Dendritic cell treated with granulocyte-macrophage colony-stimulating factor and Interleukin-4, amounts not matched to agents 40 ng/mL and 50 ng/mL, for 4 days (primary cell): ENCODE measurements around the gene TRAF1.
A peak's percentile ranks its signal among the peaks of the same experiment; 100 is the strongest.

Source experiments
- H3K27ac Mint-ChIP-seq: one replicate; pipeline ENCODE4 v1.8.0; 2022; ENCODE audit warnings: mild to moderate bottlenecking, mixed read lengths
- H3K27me3 Mint-ChIP-seq: one replicate; pipeline ENCODE4 v1.8.0; 2022; ENCODE audit warnings: mild to moderate bottlenecking, mixed read lengths
- H3K36me3 Mint-ChIP-seq: one replicate; pipeline ENCODE4 v1.8.0; 2022; ENCODE audit warnings: low read depth, mixed read lengths
- H3K4me1 Mint-ChIP-seq: one replicate; pipeline ENCODE4 v1.8.0; 2022; ENCODE audit warnings: low read depth, mixed read lengths
- H3K4me3 Mint-ChIP-seq: one replicate; pipeline ENCODE4 v1.8.0; 2022; ENCODE audit warnings: mild to moderate bottlenecking, moderate library complexity, mixed read lengths
- H3K9me3 Mint-ChIP-seq: one replicate; pipeline ENCODE4 v1.8.0; 2022; ENCODE audit warnings: mixed read lengths
- intact Hi-C: fragments of 100-400 bp; cut with micrococcal nuclease; formaldehyde crosslinking; loops from one replicate; pipeline ENCODE4 v1.15.0; 2022

The TRAF1 gene

GRCh38 chr9:120948824-120949223, 22.2 kb upstream of the TRAF1 start:
- intact Hi-C loops = no loop called here
- no peaks in the 10 kb centered on the region for H3K36me3 Mint-ChIP-seq
- H3K27ac Mint-ChIP-seq = no peak overlapping the region
- no peak overlapping the region for H3K4me3 Mint-ChIP-seq
- no peaks in the 10 kb centered on the region for H3K27me3 Mint-ChIP-seq
- H3K9me3 Mint-ChIP-seq = peaks cover 6% of the 10 kb centered on the region
- peaks cover 17% of the 10 kb centered on the region for H3K4me1 Mint-ChIP-seq

DNA sequence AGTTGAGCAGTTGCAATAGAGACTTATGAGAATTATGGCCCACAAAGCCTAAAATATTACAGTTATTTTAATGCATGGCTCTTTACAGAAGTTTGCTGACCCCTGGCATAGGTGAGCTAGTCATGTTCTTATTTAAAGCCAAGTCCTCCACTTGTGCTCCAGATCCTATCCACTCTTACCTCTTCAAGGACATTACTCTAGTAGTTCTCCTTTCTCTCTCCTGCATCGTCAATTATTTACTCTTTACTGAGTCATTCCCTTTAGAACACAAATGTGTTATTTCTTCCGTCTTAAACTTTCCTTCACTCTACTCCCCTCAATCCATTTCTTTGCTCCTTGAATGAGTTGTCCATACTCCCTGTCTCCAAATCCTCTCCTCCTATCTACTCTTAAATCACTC, 20.6 kb upstream of the TRAF1 start:
- H3K4me3 Mint-ChIP-seq = no peak overlapping the region
- intact Hi-C loops = no loop called here
- H3K4me1 Mint-ChIP-seq = peaks cover 17% of the 10 kb centered on the region
- peaks cover 6% of the 10 kb centered on the region for H3K9me3 Mint-ChIP-seq
- H3K27me3 Mint-ChIP-seq = no peaks in the 10 kb centered on the region
- no peaks in the 10 kb centered on the region for H3K36me3 Mint-ChIP-seq
- H3K27ac Mint-ChIP-seq = no peak overlapping the region

DNA sequence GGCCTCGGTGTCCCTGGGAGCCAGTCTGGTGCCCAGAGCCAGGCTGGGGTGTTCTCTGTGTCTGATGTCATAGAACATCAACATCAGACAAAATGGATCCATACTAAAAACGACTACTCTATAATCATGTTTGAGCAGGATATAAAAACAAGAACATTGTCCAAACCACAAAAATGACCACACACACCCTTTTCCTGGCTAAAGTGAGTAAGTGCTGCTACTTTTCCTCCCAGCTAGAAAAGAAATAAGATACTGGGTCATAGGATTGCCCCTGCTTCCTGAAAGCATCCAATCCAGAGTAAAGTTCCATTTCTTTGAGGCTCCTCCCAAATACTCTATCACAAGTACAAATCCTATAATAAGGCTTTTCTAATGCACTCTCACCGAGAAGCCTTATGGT, 19.7 kb upstream of the TRAF1 start:
- intact Hi-C loops = no loop called here
- Mint-ChIP-seq H3K27me3 (no peaks in the 10 kb centered on the region), H3K4me1 (peaks cover 17% of the 10 kb centered on the region), H3K27ac (no peak overlapping the region), H3K9me3 (peaks cover 6% of the 10 kb centered on the region), H3K4me3 (no peak overlapping the region), H3K36me3 (no peaks in the 10 kb centered on the region)

DNA sequence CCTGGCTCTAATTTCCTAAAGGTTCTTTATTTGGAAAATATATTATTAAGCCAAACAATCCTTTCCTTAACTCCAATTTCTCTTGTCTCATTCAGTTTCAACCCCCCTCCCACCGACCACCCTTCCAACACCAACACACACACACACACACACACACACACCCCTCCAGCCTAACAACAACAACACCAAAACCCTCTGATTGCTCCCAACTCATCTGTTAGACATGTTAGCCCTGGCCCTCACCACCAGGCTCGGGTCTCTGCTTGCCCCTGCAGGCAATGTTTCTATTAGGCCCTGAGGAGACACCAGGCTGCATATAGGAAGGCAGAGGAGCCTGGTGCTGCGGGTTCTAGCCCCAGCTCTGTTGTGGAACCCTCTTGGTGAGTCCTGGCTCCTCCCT, 18.4 kb upstream of the TRAF1 start:
- no peak overlapping the region for H3K4me3 Mint-ChIP-seq
- intact Hi-C loops = no loop called here
- peaks cover 17% of the 10 kb centered on the region for H3K4me1 Mint-ChIP-seq
- H3K27me3 Mint-ChIP-seq = no peaks in the 10 kb centered on the region
- H3K9me3 Mint-ChIP-seq = peaks cover 6% of the 10 kb centered on the region
- no peaks in the 10 kb centered on the region for H3K36me3 Mint-ChIP-seq
- peak overlapping the region; percentile 40 for H3K27ac Mint-ChIP-seq

DNA sequence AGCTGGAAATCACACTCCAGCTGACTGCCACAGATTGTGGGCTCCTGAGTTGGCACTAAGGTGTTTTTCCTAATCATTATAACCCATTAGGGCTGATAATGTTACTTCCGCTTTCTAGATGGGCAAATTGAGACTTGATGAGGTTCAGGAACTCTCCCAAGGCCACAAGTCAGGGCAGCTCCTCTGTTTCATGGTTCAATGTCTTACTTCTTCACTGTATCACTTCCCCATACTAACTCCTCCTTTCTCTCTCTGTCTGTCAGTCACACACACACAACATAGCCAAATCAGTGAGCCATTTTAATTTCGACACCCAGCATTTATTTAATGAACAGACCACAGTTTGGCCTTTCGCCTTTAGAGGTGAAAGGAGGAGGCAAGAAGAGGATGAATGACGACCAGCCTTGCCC, 17.8 kb upstream of the TRAF1 start:
- H3K36me3 Mint-ChIP-seq = no peaks in the 10 kb centered on the region
- H3K27ac Mint-ChIP-seq = peak overlapping the region; percentile 40
- no peaks in the 10 kb centered on the region for H3K27me3 Mint-ChIP-seq
- no peak overlapping the region for H3K4me3 Mint-ChIP-seq
- peaks cover 17% of the 10 kb centered on the region for H3K4me1 Mint-ChIP-seq
- intact Hi-C loops = no loop called here
- H3K9me3 Mint-ChIP-seq = peaks cover 6% of the 10 kb centered on the region

DNA sequence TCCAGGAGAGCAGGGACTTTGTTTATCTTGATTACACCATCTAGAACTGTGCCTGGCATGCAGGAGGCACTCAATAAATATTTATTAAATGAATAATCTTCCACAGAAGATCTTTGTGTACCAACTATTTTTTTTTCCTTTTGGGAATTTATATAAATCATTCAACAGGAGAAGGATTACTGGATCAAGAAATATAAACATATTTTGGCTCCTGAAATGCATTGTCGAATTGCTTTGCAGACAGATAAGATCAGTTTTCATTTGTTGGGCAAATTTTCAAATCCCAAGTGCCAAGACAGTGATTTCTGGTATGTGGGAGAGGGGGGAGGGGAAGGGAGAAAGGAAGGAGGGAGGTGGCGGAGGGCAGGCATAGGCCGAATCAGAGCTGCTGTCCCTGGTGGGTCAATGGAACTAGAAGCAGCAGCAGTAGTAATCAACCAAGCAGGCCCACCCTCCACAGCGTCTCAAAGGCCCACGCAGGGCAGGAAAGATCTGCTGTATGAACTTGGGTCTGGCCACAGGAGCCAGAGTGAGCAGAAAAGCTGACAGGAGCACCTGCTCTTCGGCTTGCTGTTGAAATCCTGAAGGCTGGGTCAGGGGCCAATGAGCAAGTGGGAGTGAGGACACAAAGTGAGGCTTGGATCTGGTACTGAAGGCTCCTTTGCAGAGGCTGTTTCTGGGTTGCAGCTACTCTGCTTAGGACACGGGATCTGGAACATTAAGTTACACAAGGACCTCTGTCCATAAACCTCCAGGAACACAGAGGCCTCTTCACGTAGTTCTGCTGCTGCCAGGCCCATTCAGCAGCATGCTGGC, 15.8 kb upstream of the TRAF1 start:
- Mint-ChIP-seq H3K4me1 (peaks cover 17% of the 10 kb centered on the region), H3K9me3 (peaks cover 6% of the 10 kb centered on the region), H3K27ac (no peak overlapping the region), H3K4me3 (no peak overlapping the region), H3K27me3 (no peaks in the 10 kb centered on the region), H3K36me3 (no peaks in the 10 kb centered on the region)
- intact Hi-C loops = no loop called here

DNA sequence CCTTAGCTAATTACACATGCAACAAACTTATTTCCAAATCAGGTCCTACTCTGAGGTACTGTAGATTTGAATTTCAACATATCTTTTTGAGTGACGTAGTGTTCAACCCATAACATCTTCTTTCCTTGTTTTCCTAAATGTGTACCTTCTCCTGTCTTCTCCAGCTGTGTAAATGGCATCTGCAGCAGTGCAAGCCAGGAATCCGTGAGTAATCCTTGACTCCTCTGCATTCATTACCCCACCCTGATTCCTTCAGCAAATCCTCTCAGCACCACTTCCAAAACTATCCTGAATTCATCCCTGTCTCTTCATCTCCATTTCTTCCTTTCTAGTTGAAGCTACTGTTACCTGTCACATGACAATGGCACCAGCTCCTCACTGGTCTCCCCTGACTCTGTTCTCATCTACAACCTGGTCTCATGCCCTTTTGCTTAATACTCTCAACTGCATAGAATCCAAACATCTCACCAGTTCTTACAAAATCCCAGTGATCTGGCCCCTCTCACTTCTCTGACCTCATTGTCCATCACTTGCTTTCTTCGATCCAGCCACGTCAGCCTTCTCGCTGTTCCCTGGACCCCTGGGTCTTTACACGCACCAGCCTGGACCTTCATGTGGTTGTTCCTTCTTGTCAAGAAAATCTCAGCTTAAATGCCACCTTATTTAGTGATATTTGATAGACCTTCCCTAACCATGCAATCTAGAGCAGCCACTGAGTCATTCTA, 14.6 kb upstream of the TRAF1 start:
- Mint-ChIP-seq H3K9me3 (peaks cover 6% of the 10 kb centered on the region), H3K4me1 (peaks cover 22% of the 10 kb centered on the region), H3K36me3 (no peaks in the 10 kb centered on the region), H3K4me3 (no peak overlapping the region), H3K27me3 (no peaks in the 10 kb centered on the region), H3K27ac (no peak overlapping the region)
- intact Hi-C loops = no loop called here

DNA sequence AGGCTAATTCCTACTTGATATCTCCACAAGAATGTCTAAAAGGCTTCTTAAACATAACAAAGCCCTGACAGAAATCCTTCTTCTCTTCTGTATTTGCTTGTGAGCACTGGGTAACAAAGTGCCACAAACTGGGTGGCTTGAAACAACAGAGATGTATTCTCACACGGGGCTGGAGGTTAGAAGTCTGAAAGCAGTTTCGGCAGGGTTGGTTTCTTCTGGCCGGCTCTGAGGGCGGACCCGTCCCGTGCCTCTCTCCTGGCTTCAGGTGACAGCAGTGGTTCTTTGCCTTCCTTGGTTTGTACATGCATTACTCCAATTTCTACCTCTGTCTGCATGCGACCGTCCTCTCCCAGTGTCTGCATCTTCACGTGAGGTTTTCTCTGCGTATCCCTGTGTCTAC, 14.0 kb upstream of the TRAF1 start:
- Mint-ChIP-seq H3K36me3 (no peaks in the 10 kb centered on the region), H3K4me1 (peaks cover 22% of the 10 kb centered on the region), H3K27ac (no peak overlapping the region), H3K27me3 (no peaks in the 10 kb centered on the region), H3K4me3 (no peak overlapping the region), H3K9me3 (peaks cover 6% of the 10 kb centered on the region)
- intact Hi-C loops = no loop called here

GRCh38 chr9:120938851-120939250, 12.3 kb upstream of the TRAF1 start:
- Mint-ChIP-seq H3K27ac (no peak overlapping the region), H3K27me3 (no peaks in the 10 kb centered on the region), H3K36me3 (no peaks in the 10 kb centered on the region), H3K4me3 (no peak overlapping the region), H3K4me1 (peaks cover 27% of the 10 kb centered on the region), H3K9me3 (no peaks in the 10 kb centered on the region)
- intact Hi-C loops = no loop called here

DNA sequence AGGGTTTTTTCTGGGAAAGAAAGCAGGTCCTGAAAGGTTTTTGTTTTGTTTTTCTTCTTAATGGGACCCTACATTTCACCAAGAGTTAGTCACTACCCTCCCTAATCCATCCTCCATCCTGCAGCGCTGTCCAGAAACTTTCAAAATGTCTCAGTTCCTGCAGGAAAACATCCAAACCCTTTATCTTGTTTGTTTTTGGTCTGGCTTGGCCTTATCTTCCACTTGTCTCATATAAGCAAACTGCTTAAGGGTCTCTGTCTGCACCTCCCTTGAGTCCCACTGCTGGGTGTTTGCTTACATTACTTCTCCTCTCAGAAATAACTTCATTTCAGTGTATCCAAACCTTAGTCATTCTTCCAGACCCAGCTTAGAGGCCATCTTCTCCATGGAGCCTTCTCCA, 11.0 kb upstream of the TRAF1 start:
- Mint-ChIP-seq H3K27ac (no peak overlapping the region), H3K27me3 (no peaks in the 10 kb centered on the region), H3K9me3 (no peaks in the 10 kb centered on the region), H3K4me1 (peaks cover 35% of the 10 kb centered on the region), H3K4me3 (no peak overlapping the region), H3K36me3 (no peaks in the 10 kb centered on the region)
- intact Hi-C loops = loop anchor here (2.0 kb wide), 1 partner anchor 181 kb away; no protein-coding TSS in a partner anchor

GRCh38 chr9:120937127-120937526, 10.5 kb upstream of the TRAF1 start:
- Mint-ChIP-seq H3K4me1 (peaks cover 40% of the 10 kb centered on the region), H3K36me3 (no peaks in the 10 kb centered on the region), H3K27me3 (no peaks in the 10 kb centered on the region), H3K27ac (no peak overlapping the region), H3K9me3 (no peaks in the 10 kb centered on the region), H3K4me3 (no peak overlapping the region)
- intact Hi-C loops = loop anchor here (2.0 kb wide), 1 partner anchor 180 kb away; no protein-coding TSS in a partner anchor

GRCh38 chr9:120936764-120937122, 10.1 kb upstream of the TRAF1 start:
- no peaks in the 10 kb centered on the region for H3K36me3 Mint-ChIP-seq
- no peaks in the 10 kb centered on the region for H3K27me3 Mint-ChIP-seq
- H3K27ac Mint-ChIP-seq = no peak overlapping the region
- H3K9me3 Mint-ChIP-seq = no peaks in the 10 kb centered on the region
- no peak overlapping the region for H3K4me3 Mint-ChIP-seq
- intact Hi-C loops = loop anchor here (2.0 kb wide), 1 partner anchor 180 kb away; no protein-coding TSS in a partner anchor
- H3K4me1 Mint-ChIP-seq = peaks cover 43% of the 10 kb centered on the region

DNA sequence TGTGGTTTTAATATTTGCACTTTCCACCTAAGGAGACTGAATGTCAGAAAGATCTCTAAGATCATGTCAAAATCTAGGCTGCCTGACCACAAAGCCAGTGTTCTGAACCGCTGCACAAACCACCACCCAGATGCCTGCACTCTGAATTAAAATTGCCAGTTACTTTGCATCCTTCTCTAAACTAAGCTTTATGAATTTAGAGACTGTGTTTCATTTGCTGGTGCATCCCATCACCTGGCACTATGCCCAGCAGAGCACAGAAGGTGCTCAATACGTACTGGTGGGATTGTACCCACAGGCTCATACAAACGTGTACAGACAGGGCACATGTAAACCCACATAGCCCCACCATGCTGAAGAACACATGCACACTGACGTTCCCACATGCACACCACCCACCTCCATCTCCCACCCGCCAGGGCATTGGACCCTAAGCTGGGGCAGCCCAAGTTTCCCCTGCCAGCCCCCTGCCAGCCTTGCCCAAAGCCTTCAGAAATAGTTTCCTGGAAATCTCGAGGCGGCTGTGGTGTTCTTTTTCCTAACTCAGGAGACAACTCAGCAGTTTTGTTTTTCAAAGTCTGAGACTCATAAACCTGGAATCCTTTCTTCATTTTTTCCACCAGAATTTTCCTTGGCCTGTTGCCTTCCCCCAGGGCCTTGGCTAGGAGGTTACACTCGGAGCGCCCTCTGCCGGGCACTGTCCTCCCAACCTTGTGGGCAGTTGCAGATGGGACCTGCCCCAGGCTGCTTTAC, 9.6 kb upstream of the TRAF1 start:
- Mint-ChIP-seq H3K27me3 (no peaks in the 10 kb centered on the region), H3K36me3 (no peaks in the 10 kb centered on the region), H3K4me1 (peaks cover 49% of the 10 kb centered on the region), H3K4me3 (no peak overlapping the region), H3K9me3 (no peaks in the 10 kb centered on the region), H3K27ac (peak overlapping the region; percentile 85)
- intact Hi-C loops = loop anchor here (2.0 kb wide), 1 partner anchor 179 kb away; no protein-coding TSS in a partner anchor

DNA sequence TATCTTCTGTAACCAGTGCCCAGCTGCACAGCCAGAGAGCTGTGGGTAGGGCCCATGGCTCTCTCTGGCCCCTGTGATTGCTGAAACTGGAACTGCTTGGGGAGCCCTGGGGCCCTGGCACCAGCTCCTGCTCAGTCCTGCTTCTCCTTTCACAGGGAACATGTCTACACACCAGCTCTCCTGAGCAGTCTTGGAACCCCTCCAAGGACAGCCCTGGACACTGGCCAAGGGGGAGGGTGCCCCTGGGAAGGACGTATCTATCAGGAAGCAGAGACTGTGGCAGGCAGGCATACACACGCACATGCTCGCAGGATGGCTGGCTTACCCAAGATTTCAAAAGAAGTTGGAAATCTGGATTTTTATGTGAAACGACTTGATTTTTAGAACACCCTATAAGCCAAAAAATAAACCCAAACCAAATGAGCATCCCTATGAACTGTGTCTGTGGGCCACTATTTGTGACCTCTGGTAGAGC, 8.8 kb upstream of the TRAF1 start:
- H3K27me3 Mint-ChIP-seq = no peaks in the 10 kb centered on the region
- intact Hi-C loops = loop anchor here (2.0 kb wide), 1 partner anchor 67 kb away; no protein-coding TSS in a partner anchor
- H3K36me3 Mint-ChIP-seq = no peaks in the 10 kb centered on the region

More for the DNA sequence above, 8.8 kb upstream of the TRAF1 start:
- H3K4me1 Mint-ChIP-seq = peaks cover 55% of the 10 kb centered on the region
- no peaks in the 10 kb centered on the region for H3K9me3 Mint-ChIP-seq
- H3K27ac Mint-ChIP-seq = peak overlapping the region; percentile 85
- H3K4me3 Mint-ChIP-seq = no peak overlapping the region
